GM19395 (cell line): ENCODE results near the gene GNS.

Experiments
- ATAC-seq: cut with Tn5 transposase; IDR thresholded peaks from one replicate; pipeline ENCODE4 v1.9.1; 2021; ENCODE audit warnings: mild to moderate bottlenecking, moderate library complexity; ENCODE audit not compliant: unreplicated experiment

GNS gene

DNA sequence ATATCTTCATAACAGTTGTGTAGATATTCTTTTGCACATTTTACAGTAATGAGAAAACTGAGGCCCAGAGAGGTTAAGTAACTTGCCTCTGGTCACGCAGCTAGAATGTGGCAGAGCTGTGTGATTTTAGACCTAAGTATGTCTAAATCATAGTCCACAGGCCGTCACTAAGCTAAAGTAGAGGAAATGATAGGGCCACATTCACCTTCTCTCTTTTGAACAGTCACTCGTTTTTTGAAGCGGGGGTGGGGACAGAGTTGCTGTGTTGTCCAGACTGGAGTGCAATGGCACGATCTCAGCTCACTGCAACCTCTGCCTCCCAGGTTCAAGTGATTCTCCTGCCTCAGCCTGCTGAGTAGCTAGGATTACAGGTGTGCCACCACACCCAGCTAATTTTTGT, 80.4 kb downstream of the GNS start:
- no peak for ATAC-seq

GRCh38 chr12:64678248-64678647, 81.0 kb downstream of the GNS start:
- ATAC-seq = no peak

DNA sequence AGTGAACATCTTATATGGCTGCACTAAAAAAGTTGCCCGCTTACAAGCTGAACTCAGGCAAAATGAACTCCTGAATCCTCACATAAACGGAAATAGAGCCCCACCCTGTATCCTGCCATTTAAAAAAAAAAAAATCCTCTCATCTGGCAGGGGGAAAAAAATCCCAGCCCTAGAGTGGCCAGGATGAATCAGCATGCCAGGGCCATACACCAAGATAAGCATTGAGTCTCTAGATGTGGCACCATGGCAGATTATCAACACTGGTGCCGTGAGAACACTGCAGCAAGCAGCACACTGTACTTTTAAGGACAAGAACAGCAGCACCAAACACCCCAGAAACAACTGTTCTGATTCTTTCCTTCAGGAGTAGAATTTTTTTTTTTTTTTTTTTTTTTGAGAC, 83.4 kb downstream of the GNS start:
- ATAC-seq = no peak

DNA sequence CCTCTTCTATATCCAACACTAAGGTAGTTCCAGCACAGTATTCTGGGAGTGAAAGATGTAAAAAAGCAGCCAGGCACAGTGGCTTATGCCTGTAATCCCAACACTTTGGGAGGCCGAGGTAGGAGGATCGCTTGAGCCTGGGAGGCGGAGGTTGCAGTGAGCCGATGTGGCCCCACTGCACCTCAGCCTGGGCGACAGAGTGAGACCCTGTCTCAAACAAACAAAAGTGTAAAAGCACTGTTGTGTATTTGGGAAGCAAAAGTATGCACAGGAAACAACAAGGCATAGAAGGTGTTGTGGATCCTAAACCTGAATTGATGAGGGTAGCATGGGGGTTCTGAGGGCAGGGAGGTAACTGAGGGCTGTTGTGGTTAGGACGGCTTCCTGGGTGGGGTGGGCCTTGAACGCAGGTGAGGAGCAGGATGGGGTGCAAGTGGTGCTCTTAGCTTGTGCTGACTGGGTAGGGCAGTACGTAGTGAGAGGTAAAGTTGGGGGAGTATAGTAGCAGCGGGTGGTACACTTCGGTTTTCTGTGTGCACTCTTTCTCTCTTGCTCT, 84.8 kb downstream of the GNS start:
- ATAC-seq = no peak

GRCh38 chr12:64673490-64674169, 85.6 kb downstream of the GNS start:
- ATAC-seq = no peak

DNA sequence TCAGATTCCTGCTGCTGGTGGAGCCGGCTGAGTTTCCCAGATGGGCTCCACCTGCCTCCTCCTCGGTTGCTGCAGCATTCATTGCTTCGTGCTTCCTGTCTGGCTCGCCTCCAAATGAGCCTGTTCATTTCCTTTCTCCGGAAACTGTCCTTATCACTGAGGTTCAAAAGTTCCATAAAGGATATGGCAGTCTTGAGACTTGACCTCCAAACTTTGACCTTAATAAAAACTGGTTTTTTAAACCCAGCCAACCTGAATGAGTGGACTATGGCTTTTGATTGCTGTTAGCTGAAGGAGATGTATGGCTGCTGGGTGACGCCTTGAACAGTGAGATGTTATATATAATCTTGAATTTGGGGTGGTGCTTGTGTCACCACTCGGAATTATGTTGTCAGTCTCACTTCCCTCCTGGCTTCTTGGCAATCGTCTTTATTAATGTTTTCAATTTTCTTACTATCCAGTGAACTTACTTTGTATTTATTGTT, 86.2 kb downstream of the GNS start:
- ATAC-seq = no peak

GRCh38 chr12:64671681-64672080, 87.5 kb downstream of the GNS start:
- no peak for ATAC-seq

GRCh38 chr12:64670919-64671639, 88.1 kb downstream of the GNS start:
- ATAC-seq = no peak

DNA sequence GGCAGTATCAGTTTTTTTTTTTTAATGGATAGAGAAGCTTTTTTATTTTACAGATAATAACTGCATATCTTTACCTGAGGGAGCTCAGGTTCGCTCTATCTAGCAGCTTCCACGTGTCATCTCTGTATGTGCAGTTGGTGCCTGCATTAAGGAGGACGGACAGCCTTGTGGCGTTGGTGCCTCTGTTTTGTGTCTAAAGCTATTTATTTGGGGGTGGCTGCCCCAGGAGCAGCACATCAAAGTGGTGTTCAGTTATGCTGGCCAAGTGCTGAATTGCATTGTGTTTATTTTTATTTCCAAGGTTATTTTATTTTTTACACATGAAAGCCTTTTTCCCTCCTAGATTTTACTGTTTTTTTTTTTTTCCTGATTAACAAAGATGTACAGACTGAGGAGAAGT, 89.2 kb downstream of the GNS start:
- no peak for ATAC-seq

GRCh38 chr12:64669270-64669842, 89.8 kb downstream of the GNS start:
- peak; percentile 83 for ATAC-seq

DNA sequence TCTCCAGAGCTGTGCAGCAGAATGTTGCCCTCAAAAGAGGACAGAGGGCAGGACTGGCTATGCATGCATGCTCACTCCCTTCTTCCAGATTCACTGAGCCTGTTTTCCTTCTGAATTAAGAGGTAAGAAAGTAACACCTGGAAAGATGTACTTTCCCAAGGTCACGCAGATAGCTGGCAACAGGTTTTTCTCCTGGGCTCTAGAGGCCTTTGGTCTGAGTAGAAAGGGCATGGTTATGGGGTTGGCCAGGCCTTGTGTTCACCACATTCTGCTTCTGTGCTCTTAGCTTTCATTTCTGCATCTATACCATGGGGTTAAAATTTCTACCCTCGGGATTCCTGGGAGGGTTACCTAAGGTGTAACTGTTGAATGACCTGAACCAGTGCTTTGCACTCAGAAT, 91.4 kb downstream of the GNS start:
- ATAC-seq = no peak

DNA sequence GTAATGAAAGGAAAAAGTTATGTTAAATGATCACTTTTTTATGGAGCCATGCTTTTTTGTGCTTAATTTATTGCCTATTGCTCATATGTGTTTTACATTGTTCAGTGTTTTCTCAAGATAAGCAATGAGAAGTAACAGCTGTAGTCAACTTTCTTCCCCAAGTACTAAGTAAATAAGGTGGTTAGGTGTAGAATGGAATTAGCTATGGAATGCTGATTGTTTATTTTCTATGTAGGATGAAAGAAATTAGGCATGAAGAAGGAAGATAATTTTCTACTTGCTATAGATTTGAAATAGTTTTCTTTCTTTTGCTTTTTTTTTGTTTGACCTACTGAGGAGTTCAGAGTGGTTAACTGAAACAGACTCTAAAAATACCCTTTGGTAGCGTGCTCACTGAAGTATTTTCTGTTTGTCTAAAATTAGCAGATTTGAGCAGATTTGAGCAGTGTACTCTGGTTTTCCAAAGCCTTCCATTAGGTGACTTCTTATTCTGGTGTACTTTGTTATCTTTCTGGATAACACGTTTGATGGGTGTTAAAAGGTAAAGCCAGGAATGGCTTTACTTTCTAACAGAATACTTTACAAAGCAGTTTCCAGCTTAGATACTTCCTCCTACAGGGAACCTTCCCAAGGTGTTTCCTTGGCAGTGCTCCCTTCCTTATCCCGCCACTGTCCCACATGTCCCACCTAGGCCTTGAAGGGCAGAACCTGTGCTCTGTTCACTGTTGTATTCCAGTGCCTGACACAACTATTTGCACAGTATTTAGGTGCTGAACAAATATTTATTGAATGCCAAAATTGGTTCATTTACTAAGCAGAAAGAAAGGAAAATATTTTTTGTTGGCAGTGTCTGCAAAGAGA, 92.9 kb downstream of the GNS start:
- ATAC-seq = peak; percentile 28

DNA sequence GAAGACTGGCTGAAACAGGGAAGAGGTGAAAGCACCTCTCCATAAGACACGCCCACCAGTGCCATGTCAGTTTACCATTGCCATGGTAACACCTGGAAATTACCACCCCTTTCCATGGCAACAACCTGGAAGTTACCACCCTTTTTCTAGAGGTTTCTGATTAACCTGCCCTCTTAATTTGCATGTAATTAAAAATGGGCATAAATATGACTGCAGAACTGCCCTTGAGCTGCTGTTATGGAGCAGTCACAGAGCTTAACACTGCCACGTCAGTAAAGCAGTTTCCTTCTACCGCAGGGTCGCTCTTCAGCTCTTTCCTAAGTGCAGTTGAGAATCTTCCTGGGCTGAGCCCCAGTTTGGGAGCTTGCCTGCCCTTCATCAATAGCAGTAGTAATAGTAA, 93.7 kb downstream of the GNS start:
- ATAC-seq = peak; percentile 34
